Spleen (tissue), 3 donors: ENCODE data around the gene MT1A.

ENCODE experiments used
- POLR2A ChIP-seq, 3 donors: fragments of 450-650 bp; IDR thresholded peaks; one replicate each; pipeline ENCODE4 v1.5.1; 2017; ENCODE audit warnings: antibody characterized with exemption in 3 of 3, mild to moderate bottlenecking in 1 of 3
- POLR2AphosphoS5 ChIP-seq, 3 donors: sonication (generic); formaldehyde crosslinking; IDR thresholded peaks; one replicate each; pipeline ENCODE4 v1.5.1; 2017; ENCODE audit warnings: antibody characterized with exemption in 3 of 3

GRCh38 chr16:56611281-56611833 is 27.1 kb upstream of the MT1A start:
- peak in 1 of 3 donors; percentile 41 for TF ChIP-seq POLR2AphosphoS5 (IDR thresholded peaks at IDR 0.05)
- TF ChIP-seq POLR2A (IDR thresholded peaks at IDR 0.05), result no peak
